ENCODE data around the gene MATN1. TPM values are rescaled to one million over a fixed set of nuclear protein-coding genes. Genes with fewer than 3 reads are reported as not detected.

The MATN1 gene
- total RNA-seq, 1 donor from 2014 or later, result not detected

DNA sequence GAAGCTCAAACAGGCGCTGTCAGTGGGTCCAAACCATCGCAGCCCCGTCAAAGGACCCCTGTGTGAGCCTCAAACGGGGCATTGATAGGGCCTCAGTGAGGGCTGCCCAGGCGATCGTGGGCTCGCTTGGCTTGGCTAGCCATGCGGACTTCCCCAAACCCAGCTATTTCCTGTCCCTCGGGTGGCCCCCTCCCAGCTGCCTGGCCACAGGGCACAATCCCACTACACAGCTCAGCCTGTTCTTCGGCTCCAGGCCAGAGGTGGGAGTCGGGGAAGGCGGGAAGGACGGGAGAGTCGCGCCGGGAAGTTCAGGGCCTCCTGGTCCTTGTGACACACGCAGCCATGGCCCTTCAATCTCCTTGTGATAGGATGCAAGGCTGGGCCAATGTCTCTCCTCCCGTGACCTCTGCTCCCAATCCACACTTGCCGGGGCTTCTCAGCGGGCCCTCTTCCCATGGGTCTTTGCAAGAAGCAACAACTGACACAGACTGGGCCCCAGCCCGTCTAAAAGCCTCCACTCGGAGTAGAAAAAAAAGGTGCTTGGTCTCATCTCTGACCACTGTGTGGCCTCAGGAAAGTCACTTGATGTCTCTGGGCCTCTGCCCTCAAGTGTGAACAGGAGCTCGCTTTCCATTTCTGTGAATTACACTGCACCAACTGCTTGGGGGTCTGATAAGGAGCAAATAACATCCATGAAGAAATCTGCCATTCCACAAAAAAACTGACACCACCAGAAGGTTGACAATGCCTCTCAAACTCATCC is 7.1 kb upstream of the MATN1 start:
- no peak overlapping the region for H3K4me3 ChIP-seq
- intact Hi-C loops (cut with micrococcal nuclease), result no loop called here
- no peaks in the 10 kb centered on the region for H3K27me3 ChIP-seq (ENCODE audit: low read depth)
- TF ChIP-seq, protein P1, sequence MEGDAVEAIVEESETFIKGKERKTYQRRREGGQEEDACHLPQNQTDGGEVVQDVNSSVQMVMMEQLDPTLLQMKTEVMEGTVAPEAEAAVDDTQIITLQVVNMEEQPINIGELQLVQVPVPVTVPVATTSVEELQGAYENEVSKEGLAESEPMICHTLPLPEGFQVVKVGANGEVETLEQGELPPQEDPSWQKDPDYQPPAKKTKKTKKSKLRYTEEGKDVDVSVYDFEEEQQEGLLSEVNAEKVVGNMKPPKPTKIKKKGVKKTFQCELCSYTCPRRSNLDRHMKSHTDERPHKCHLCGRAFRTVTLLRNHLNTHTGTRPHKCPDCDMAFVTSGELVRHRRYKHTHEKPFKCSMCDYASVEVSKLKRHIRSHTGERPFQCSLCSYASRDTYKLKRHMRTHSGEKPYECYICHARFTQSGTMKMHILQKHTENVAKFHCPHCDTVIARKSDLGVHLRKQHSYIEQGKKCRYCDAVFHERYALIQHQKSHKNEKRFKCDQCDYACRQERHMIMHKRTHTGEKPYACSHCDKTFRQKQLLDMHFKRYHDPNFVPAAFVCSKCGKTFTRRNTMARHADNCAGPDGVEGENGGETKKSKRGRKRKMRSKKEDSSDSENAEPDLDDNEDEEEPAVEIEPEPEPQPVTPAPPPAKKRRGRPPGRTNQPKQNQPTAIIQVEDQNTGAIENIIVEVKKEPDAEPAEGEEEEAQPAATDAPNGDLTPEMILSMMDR (IDR thresholded peaks at IDR 0.05; ENCODE audit: borderline replicate concordance), result no peak
- no peaks in the 10 kb centered on the region for H3K36me3 ChIP-seq
- no peak for DNase-seq
- H3K27ac ChIP-seq (replicated peaks), result no peak overlapping the region
- H3K4me1 ChIP-seq, result peaks cover 6% of the 10 kb centered on the region
- no peaks in the 10 kb centered on the region for H3K9me3 ChIP-seq (replicated peaks)

GRCh38 chr1:30729901-30730300 is 6.5 kb upstream of the MATN1 start:
- DNase-seq, result no peak
- no peaks in the 10 kb centered on the region for H3K36me3 ChIP-seq
- TF ChIP-seq, protein P1 (IDR thresholded peaks at IDR 0.05; ENCODE audit: borderline replicate concordance), result no peak
- H3K4me3 ChIP-seq, result no peak overlapping the region
- H3K4me1 ChIP-seq, result no peaks in the 10 kb centered on the region
- no peak overlapping the region for H3K27ac ChIP-seq (replicated peaks)
- no peaks in the 10 kb centered on the region for H3K27me3 ChIP-seq (ENCODE audit: low read depth)
- H3K9me3 ChIP-seq (replicated peaks), result no peaks in the 10 kb centered on the region
- intact Hi-C loops (cut with micrococcal nuclease), result no loop called here

GRCh38 chr1:30728832-30729638 is 5.7 kb upstream of the MATN1 start:
- Histone ChIP-seq H3K36me3 (no peaks in the 10 kb centered on the region), H3K27me3 (ENCODE audit: low read depth) (no peaks in the 10 kb centered on the region), H3K27ac (replicated peaks) (no peak overlapping the region), H3K4me1 (no peaks in the 10 kb centered on the region), H3K4me3 (no peak overlapping the region), H3K9me3 (replicated peaks) (no peaks in the 10 kb centered on the region)
- intact Hi-C loops (cut with micrococcal nuclease), result no loop called here
- TF ChIP-seq, protein P1 (IDR thresholded peaks at IDR 0.05; ENCODE audit: borderline replicate concordance), result no peak
- no peak for DNase-seq

DNA sequence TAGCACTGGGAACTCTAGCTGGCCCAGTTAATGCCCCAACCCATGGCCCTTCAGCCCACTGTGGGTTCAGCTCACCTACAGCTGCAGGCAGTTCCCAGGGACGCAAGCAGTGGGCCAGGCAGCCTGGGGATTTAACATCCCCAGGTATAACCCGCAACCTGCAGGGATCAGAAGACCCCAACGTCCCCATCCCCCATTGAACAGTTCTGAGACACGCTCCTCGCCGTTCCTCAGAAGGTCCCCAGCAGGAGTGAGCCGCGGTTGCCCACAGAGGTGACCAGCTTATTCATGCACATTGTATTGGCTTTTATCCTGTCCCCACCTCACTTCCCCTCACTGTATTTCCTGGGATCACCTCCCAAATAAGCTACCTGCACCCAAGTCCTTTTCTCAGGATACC is 5.0 kb upstream of the MATN1 start:
- Histone ChIP-seq H3K27ac (replicated peaks) (no peak overlapping the region), H3K36me3 (no peaks in the 10 kb centered on the region), H3K4me3 (no peak overlapping the region), H3K4me1 (no peaks in the 10 kb centered on the region), H3K9me3 (replicated peaks) (no peaks in the 10 kb centered on the region), H3K27me3 (ENCODE audit: low read depth) (no peaks in the 10 kb centered on the region)
- no peak for DNase-seq
- intact Hi-C loops (cut with micrococcal nuclease), result no loop called here
- TF ChIP-seq, protein P1 (IDR thresholded peaks at IDR 0.05; ENCODE audit: borderline replicate concordance), result no peak

DNA sequence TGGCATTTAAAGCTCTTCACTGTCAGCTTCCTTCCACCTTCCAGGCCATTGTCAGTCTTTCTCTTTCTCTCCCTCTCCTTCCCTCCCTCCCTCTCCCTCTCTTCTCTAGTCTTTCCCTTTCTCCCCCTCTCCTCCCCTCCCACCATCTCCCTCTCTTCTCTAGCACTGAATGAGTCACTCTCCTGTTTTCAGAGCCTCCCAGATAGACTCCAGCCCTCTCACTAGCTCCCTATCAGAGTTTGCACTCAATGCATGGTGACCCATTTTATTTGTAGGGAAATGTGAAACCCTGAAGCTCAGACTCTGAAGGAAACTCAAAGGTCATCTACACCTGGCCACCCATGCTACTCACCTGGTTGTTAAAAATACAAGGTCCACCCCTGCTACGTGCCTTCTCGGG is 4.4 kb upstream of the MATN1 start:
- TF ChIP-seq, protein P1 (IDR thresholded peaks at IDR 0.05; ENCODE audit: borderline replicate concordance), result no peak
- Histone ChIP-seq H3K27me3 (ENCODE audit: low read depth) (no peaks in the 10 kb centered on the region), H3K4me3 (no peak overlapping the region), H3K27ac (replicated peaks) (no peak overlapping the region), H3K4me1 (no peaks in the 10 kb centered on the region), H3K36me3 (no peaks in the 10 kb centered on the region), H3K9me3 (replicated peaks) (no peaks in the 10 kb centered on the region)
- intact Hi-C loops (cut with micrococcal nuclease), result no loop called here
- no peak for DNase-seq

Measured in left ventricle myocardium inferior (tissue), 1 donor.